Kidney epithelial cell (primary cell): ENCODE data around the gene TNIP3. TPM values are rescaled to one million over a fixed set of nuclear protein-coding genes. Genes with fewer than 3 reads are reported as not detected.

Experiments
- DNase-seq: peaks from one replicate; pipeline ENCODE4 v3.0.0-alpha.2; 2010; ENCODE audit warnings: low read depth
- H3K27me3 ChIP-seq: 2 replicates; pipeline ENCODE4 v1.6.0; 2011; ENCODE audit warnings: low read length; ENCODE audit not compliant: control insufficient read depth, insufficient read depth
- H3K36me3 ChIP-seq: 2 replicates; pipeline ENCODE4 v1.5.1; 2011; ENCODE audit warnings: low read length; ENCODE audit not compliant: control insufficient read depth, insufficient read depth
- H3K4me3 ChIP-seq: 2 replicates; pipeline ENCODE4 v1.5.1; 2011; ENCODE audit warnings: low read depth, mild to moderate bottlenecking, control low read depth, low read length
- total RNA-seq: library from RNA; depleted of rRNA; stranded (reverse); fragments of >200 nt; gene quantifications from 2 replicates; pipeline ENCODE4 v1.2.3, GENCODE V29; 2015
- TF ChIP-seq, protein P1 (sequence below): IDR thresholded peaks from 2 replicates; pipeline ENCODE4 v1.5.1; 2011; ENCODE audit warnings: mild to moderate bottlenecking, moderate library complexity, low read length, control low read depth, inconsistent platforms; ENCODE audit not compliant: insufficient read depth, poor library complexity, severe bottlenecking

TNIP3 gene
- total RNA-seq, 1 donor from 2014 or later = 1.1 TPM

DNA sequence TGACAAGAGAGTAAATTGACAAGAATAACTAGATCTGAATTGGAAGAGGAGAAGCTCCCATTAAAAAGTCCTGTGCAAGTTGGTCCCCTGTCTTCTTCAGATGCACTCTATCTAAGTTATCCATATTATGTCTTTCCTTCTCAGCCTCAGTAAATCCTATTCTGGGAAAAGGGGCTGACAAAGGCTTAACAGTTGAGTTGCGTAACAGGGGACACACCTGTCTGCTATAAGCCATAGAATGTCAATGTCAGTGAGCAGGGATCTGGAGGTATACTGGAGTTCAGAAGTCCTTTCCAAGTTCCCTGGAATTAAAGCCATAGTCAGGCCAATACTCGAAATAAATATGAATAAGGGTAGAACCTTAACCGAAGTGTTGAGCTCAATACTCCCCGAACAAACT lies 26.3 kb upstream of the TNIP3 start:
- TF ChIP-seq, protein P1, sequence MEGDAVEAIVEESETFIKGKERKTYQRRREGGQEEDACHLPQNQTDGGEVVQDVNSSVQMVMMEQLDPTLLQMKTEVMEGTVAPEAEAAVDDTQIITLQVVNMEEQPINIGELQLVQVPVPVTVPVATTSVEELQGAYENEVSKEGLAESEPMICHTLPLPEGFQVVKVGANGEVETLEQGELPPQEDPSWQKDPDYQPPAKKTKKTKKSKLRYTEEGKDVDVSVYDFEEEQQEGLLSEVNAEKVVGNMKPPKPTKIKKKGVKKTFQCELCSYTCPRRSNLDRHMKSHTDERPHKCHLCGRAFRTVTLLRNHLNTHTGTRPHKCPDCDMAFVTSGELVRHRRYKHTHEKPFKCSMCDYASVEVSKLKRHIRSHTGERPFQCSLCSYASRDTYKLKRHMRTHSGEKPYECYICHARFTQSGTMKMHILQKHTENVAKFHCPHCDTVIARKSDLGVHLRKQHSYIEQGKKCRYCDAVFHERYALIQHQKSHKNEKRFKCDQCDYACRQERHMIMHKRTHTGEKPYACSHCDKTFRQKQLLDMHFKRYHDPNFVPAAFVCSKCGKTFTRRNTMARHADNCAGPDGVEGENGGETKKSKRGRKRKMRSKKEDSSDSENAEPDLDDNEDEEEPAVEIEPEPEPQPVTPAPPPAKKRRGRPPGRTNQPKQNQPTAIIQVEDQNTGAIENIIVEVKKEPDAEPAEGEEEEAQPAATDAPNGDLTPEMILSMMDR = no peak
- H3K27me3 ChIP-seq = no peaks in the 10 kb centered on the region
- H3K4me3 ChIP-seq = no peak overlapping the region
- no peak for DNase-seq
- no peaks in the 10 kb centered on the region for H3K36me3 ChIP-seq

- TF ChIP-seq, protein P1 = no peak
- no peaks in the 10 kb centered on the region for H3K36me3 ChIP-seq
- no peaks in the 10 kb centered on the region for H3K27me3 ChIP-seq
- no peak overlapping the region for H3K4me3 ChIP-seq
- no peak for DNase-seq
Observed at GRCh38 chr4:121189326-121190215, 25.4 kb upstream of the TNIP3 start.

DNA sequence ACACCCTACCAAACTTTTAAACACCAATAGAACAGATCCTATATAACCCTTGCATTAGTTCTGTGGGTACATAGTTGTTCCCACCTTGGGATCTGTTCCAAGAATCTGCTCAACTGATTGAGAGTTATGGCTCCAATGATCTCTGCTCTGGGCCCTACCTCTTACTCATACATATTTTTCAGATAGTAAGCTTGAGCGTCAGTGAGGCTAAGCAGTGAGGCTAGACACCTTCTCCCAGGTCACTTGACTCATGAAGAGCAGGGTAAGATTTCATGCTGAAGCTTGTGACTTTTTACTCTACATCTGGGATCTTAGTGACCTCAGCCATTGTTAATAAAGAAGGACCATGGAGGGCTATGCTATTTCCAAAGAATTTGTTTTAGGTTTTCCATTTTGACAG lies 23.1 kb upstream of the TNIP3 start:
- no peaks in the 10 kb centered on the region for H3K36me3 ChIP-seq
- no peaks in the 10 kb centered on the region for H3K27me3 ChIP-seq
- TF ChIP-seq, protein P1 = no peak
- DNase-seq = no peak
- H3K4me3 ChIP-seq = no peak overlapping the region

DNA sequence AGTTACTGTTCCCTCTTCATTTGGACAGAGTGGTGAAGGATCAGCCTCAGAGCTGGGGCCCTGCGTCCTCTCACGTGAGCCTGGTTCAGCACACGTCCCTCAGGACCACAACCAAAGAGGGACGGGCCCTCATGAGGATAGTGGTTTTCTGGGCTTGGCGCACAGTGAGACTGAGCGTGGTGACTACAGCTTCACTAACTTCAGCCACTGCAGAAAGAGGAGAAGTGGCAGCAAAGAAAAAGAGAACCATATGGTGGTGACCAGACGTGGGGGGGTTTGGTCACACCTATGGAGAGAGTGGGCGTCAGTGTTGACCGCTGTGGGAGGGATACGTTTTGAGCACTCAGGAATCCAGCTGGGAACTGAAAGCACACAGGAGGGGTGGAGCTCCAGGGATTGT lies 21.8 kb upstream of the TNIP3 start:
- DNase-seq = no peak
- TF ChIP-seq, protein P1 = no peak
- Histone ChIP-seq H3K36me3 (no peaks in the 10 kb centered on the region), H3K27me3 (no peaks in the 10 kb centered on the region), H3K4me3 (no peak overlapping the region)

DNA sequence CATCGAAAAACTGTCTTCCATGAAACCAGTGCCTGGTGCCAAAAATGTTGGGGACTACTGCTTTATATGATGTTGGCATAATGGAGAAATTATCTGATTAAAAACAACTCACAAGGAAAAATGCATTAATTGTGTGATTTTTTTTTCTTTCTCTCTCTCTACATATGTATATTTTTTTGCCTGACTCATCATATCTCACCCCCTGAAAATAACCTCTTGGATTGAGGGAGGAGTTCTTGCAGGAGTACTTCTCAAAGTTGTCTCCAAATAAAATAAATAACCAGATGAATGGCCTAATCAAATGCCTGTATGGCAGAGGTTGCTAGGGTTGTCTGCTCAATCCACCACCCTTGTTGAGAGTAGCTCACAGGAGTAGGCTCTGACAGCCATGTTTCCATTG lies 19.9 kb upstream of the TNIP3 start:
- H3K27me3 ChIP-seq = no peaks in the 10 kb centered on the region
- H3K36me3 ChIP-seq = no peaks in the 10 kb centered on the region
- no peak overlapping the region for H3K4me3 ChIP-seq
- TF ChIP-seq, protein P1 = no peak
- no peak for DNase-seq

DNA sequence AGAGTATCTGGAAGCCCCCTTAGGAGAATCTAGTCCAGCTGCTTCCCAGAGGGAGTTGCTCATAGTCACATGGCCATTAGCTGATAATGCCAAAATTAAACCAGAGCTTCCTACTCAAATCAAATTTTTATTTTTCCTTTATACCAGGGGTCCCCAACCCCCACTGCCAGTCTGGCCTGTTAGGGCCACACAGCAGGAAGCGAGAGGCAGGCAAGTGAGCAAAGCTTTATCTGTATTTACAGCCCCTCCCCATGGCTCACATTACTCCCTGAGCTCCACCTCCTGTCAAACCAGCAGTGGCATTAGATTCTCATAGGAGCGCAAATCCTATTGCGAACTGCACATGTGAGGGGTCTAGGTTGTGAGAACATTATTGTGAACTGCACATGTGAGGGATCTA lies 19.2 kb upstream of the TNIP3 start:
- Histone ChIP-seq H3K4me3 (no peak overlapping the region), H3K36me3 (no peaks in the 10 kb centered on the region), H3K27me3 (no peaks in the 10 kb centered on the region)
- TF ChIP-seq, protein P1 = no peak
- no peak for DNase-seq
